Endothelial cell of umbilical vein (primary cell): ENCODE data around the gene KIAA1217. TPM values are rescaled to one million over a fixed set of nuclear protein-coding genes. Genes with fewer than 3 reads are reported as not detected.

Experiments
- BruUV-seq: library from RNA; stranded (reverse); fragments of 400-500 nt; replicated peaks from 2 replicates; lab custom pipeline; 2021; lab: Mats Ljungman, UMichigan
- CTCF ChIA-PET: fragments of 300-600, 350-600 bp; sonication (Branson Sonifier 250); formaldehyde crosslinking; loops from one replicate; lab custom pipeline; 2021; ENCODE audit warnings: antibody characterized with exemption, inconsistent platforms; lab: Charles Lee
- POLR2A ChIA-PET: fragments of 300-600, 350-600 bp; sonication (Branson Sonifier 250); formaldehyde crosslinking; loops from one replicate; lab custom pipeline; 2021; ENCODE audit warnings: antibody characterized with exemption, inconsistent platforms; lab: Charles Lee
- DNase-seq: peaks from one replicate; pipeline ENCODE4 v3.0.0-alpha.2; 2011; ENCODE audit warnings: low read depth, low spot score
- FAIRE-seq: peaks from 2 replicates; lab custom pipeline; 2011; peaks lifted over from hg19 to GRCh38; lab: Jason Lieb, UNC
- H2AFZ ChIP-seq: 2 replicates; pipeline ENCODE4 v1.6.0; 2012; ENCODE audit warnings: low read depth, low read length, control low read depth, inconsistent platforms
- H3K27ac ChIP-seq: 2 replicates; pipeline ENCODE4 v1.5.1; 2011; ENCODE audit warnings: low read depth, mild to moderate bottlenecking, control low read depth, low read length, moderate library complexity; ENCODE audit not compliant: insufficient read depth
- H3K27me3 ChIP-seq, 2 experiments: 2 replicates each; pipeline versions ENCODE4 v1.6.0 to v1.6.1; 2011; ENCODE audit warnings: low read length in 2 of 2, mixed read lengths in 1 of 2; ENCODE audit not compliant: control insufficient read depth in 2 of 2, insufficient read depth in 2 of 2
- H3K36me3 ChIP-seq, 2 experiments: 2 replicates in 1 of 2; 3 replicates in 1 of 2; pipeline ENCODE4 v1.5.1; 2011; ENCODE audit warnings: low read length in 2 of 2, mild to moderate bottlenecking in 1 of 2, moderate library complexity in 1 of 2; ENCODE audit not compliant: control insufficient read depth in 2 of 2, insufficient read depth in 2 of 2; ENCODE audit errors: extremely low read depth in 1 of 2
- H3K4me1 ChIP-seq: 3 replicates; pipeline ENCODE4 v1.5.1; 2011; ENCODE audit warnings: mild to moderate bottlenecking, low read length; ENCODE audit not compliant: control insufficient read depth, insufficient read depth; ENCODE audit errors: extremely low read depth
- H3K4me2 ChIP-seq: 2 replicates; pipeline ENCODE4 v1.6.1; 2011; ENCODE audit warnings: low read length, control low read depth, mixed read lengths; ENCODE audit not compliant: insufficient read depth
- H3K4me3 ChIP-seq, 3 experiments: fragments of 200-600 bp in 1 of 3; sonication (generic), shearing (Covaris generic) in 1 of 3; replicated peaks in 1 of 3; 2 replicates each; pipeline ENCODE4 v1.5.1; 2011 to 2016; ENCODE audit warnings: control low read depth in 3 of 3, low read length in 3 of 3, mild to moderate bottlenecking in 2 of 3, inconsistent platforms in 1 of 3, low read depth in 1 of 3, moderate library complexity in 1 of 3; ENCODE audit not compliant: insufficient read depth in 1 of 3
- H3K79me2 ChIP-seq: 2 replicates; pipeline ENCODE4 v1.6.0; 2012; ENCODE audit warnings: low read length, inconsistent platforms; ENCODE audit not compliant: control insufficient read depth, insufficient read depth
- H3K9ac ChIP-seq: replicated peaks from 2 replicates; pipeline ENCODE3; 2011; ENCODE audit warnings: low read length, control low read depth; ENCODE audit not compliant: insufficient read depth; ENCODE audit errors: extremely low read depth
- H3K9me1 ChIP-seq: replicated peaks from 3 replicates; pipeline ENCODE4 v1.6.0; 2011; ENCODE audit warnings: mild to moderate bottlenecking, low read length; ENCODE audit not compliant: control insufficient read depth, insufficient read depth; ENCODE audit errors: extremely low read depth
- H3K9me3 ChIP-seq: replicated peaks from 2 replicates; pipeline ENCODE4 v1.5.1; 2012; ENCODE audit warnings: low read length, inconsistent platforms; ENCODE audit not compliant: control insufficient read depth, insufficient read depth
- H4K20me1 ChIP-seq: replicated peaks from 2 replicates; pipeline ENCODE3; 2011; ENCODE audit warnings: mild to moderate bottlenecking, low read length; ENCODE audit not compliant: control insufficient read depth, insufficient read depth; ENCODE audit errors: extremely low read depth
- CTCF ChIP-seq, 2 donors: IDR thresholded peaks; 1 replicate in 1 of 2; 2 replicates in 1 of 2; pipeline ENCODE4 v1.5.1; 2011; ENCODE audit warnings: low read length in 2 of 2, mild to moderate bottlenecking in 2 of 2, moderate library complexity in 2 of 2, control low read depth in 1 of 2, inconsistent platforms in 1 of 2, low read depth in 1 of 2; ENCODE audit not compliant: insufficient read depth in 1 of 2; ENCODE audit errors: extremely low read depth in 1 of 2
- EZH2 ChIP-seq: IDR thresholded peaks from 2 replicates; pipeline ENCODE4 v1.6.1; 2012; ENCODE audit warnings: borderline replicate concordance, low read depth, mild to moderate bottlenecking, moderate library complexity, low read length, inconsistent platforms; ENCODE audit not compliant: severe bottlenecking
- FOS ChIP-seq: IDR thresholded peaks from 2 replicates; pipeline ENCODE4 v1.6.1; 2011; ENCODE audit warnings: mild to moderate bottlenecking, low read length, moderate library complexity, borderline replicate concordance; ENCODE audit not compliant: insufficient read depth
- GATA2 ChIP-seq: IDR thresholded peaks from 2 replicates; pipeline ENCODE4 v1.7.0; 2011; ENCODE audit warnings: low read depth, mild to moderate bottlenecking, moderate library complexity, mixed read lengths, low read length; ENCODE audit not compliant: insufficient read length, insufficient read depth
- JUN ChIP-seq: IDR thresholded peaks from 2 replicates; pipeline ENCODE4 v1.6.1; 2011; ENCODE audit warnings: borderline replicate concordance, low read depth; ENCODE audit not compliant: insufficient read length, insufficient read depth
- MAX ChIP-seq: IDR thresholded peaks from 2 replicates; pipeline ENCODE4 v1.6.1; 2011; ENCODE audit not compliant: insufficient read depth, insufficient read length
- MYC ChIP-seq: IDR thresholded peaks from one replicate; pipeline ENCODE4 v1.6.1; 2011; ENCODE audit warnings: mild to moderate bottlenecking, low read depth, low read length
- POLR2A ChIP-seq: IDR thresholded peaks from 2 replicates; pipeline ENCODE4 v1.6.1; 2012; ENCODE audit warnings: low read depth, mild to moderate bottlenecking, control low read depth, low read length
- POLR2AphosphoS5 ChIP-seq: IDR thresholded peaks from 2 replicates; pipeline ENCODE4 v1.6.1; 2012; ENCODE audit warnings: low read depth, mild to moderate bottlenecking, control low read depth, low read length, moderate library complexity; ENCODE audit not compliant: insufficient read depth
- dilution Hi-C: fragments of 300-500 bp; cut with MboI; formaldehyde crosslinking; loops from one replicate; pipeline ENCODE4 v1.15.0; 2019; ENCODE audit warnings: low sequenced_read_pairs; ENCODE audit not compliant: extremely low pct_ligation_motif_present
- intact Hi-C: fragments of 100-400 bp; cut with micrococcal nuclease; formaldehyde crosslinking; loops from one replicate; pipeline ENCODE4 v1.10.0; 2022
- polyA plus RNA-seq, 4 experiments: library from polyadenylated mRNA; depleted of rRNA in 3 of 4; stranded (reverse) in 3 of 4; unstranded in 1 of 4; fragments of >200 nt; gene quantifications; 2 replicates each; pipeline versions ENCODE4 v1.2.1 to v1.2.3, GENCODE V29; 2011 to 2012; ENCODE audit warnings: missing spikeins in 1 of 4
- total RNA-seq: library from RNA; stranded (reverse); gene quantifications from 2 replicates; pipeline ENCODE4 v1.2.3, GENCODE V29; 2021

The KIAA1217 gene
- total and polyA plus RNA-seq, 2 donors (not counting 3 experiments of a cell fraction or from before 2014, with no cell fraction given) = 0.83 to 10.3 TPM

GRCh38 chr10:24172909-24173308 lies 36.0 kb upstream of the KIAA1217 start:
- BruUV-seq = no TSS peak
- no peaks in the 10 kb centered on the region for H3K9me3 ChIP-seq
- DNase-seq = no peak
- H3K4me3 ChIP-seq = no peak overlapping the region
- H3K4me2 ChIP-seq = no peak overlapping the region
- ChIA-PET CTCF (no interaction called here), POLR2A (no interaction called here)
- no peaks in the 10 kb centered on the region for H3K27me3 ChIP-seq
- H3K9me1 ChIP-seq = no peaks in the 10 kb centered on the region
- no peaks in the 10 kb centered on the region for H4K20me1 ChIP-seq
- no peaks in the 10 kb centered on the region for H3K79me2 ChIP-seq
- intact Hi-C loops (no loop called here), dilution Hi-C loops (no loop called here)
- TF ChIP-seq MAX (no peak), EZH2 (no peak), FOS (no peak), POLR2A (no peak), MYC (no peak), CTCF (IDR thresholded peaks at IDR 0.05; ENCODE audit: extremely low read depth in 1 of 2, insufficient read depth in 1 of 2, low read depth in 1 of 2, low read length in 2 of 2) (no peak), GATA2 (no peak), POLR2AphosphoS5 (no peak), JUN (no peak)
- H3K4me1 ChIP-seq = no peaks in the 10 kb centered on the region
- H2AFZ ChIP-seq = no peak overlapping the region
- H3K9ac ChIP-seq = no peak overlapping the region
- no peak overlapping the region for H3K27ac ChIP-seq
- no peak for FAIRE-seq
- H3K36me3 ChIP-seq = no peaks in the 10 kb centered on the region
